Ascending aorta (tissue), 2 donors: ENCODE measurements around the gene CTSS. TPM values are rescaled to one million over a fixed set of nuclear protein-coding genes. Genes with fewer than 3 reads are reported as not detected.

Experiments
- DNase-seq, 2 donors: peaks; one replicate each; pipeline ENCODE4 v3.0.0-alpha.2; 2019; ENCODE audit warnings: low spot score in 2 of 2
- H3K27ac ChIP-seq, 2 donors: fragments of 200-600 bp; sonication (generic); one replicate each; pipeline ENCODE4 v1.5.1; 2016 to 2017; ENCODE audit warnings: mild to moderate bottlenecking in 1 of 2
- H3K27me3 ChIP-seq: fragments of 200-600 bp; sonication (generic); one replicate; pipeline ENCODE4 v1.5.1; 2017
- H3K36me3 ChIP-seq, 2 donors: fragments of 200-600 bp; sonication (generic); one replicate each; pipeline ENCODE4 v1.5.1; 2016
- H3K4me1 ChIP-seq, 2 donors: fragments of 200-600 bp; sonication (generic); one replicate each; pipeline ENCODE4 v1.5.1; 2016 to 2017; ENCODE audit warnings: mild to moderate bottlenecking in 1 of 2
- H3K4me3 ChIP-seq, 2 donors: fragments of 200-600 bp; sonication (generic); one replicate each; pipeline ENCODE4 v1.5.1; 2016 to 2017; ENCODE audit warnings: mild to moderate bottlenecking in 1 of 2
- H3K9me3 ChIP-seq, 2 donors: fragments of 200-600 bp; sonication (generic); one replicate each; pipeline ENCODE4 v1.5.1; 2016
- CTCF ChIP-seq, 3 experiments: fragments of 200-600 bp in 2 of 3; fragments of 450-650 bp in 1 of 3; sonication (generic) in 2 of 3; IDR thresholded peaks; one replicate each; pipeline ENCODE4 v1.5.1; 2016 to 2019; ENCODE audit warnings: antibody characterized with exemption in 3 of 3, mild to moderate bottlenecking in 1 of 3, moderate library complexity in 1 of 3
- intact Hi-C: fragments of 100-400 bp; cut with DNase I; formaldehyde crosslinking; loops from one replicate; pipeline ENCODE4 v1.15.1; 2023
- total RNA-seq: library from RNA; depleted of rRNA; stranded (reverse); fragments of >200 nt; gene quantifications from one replicate; pipeline ENCODE4 v1.1.0, GENCODE V29; 2016

The CTSS gene
- total RNA-seq, 1 donor from 2014 or later = 32.1 TPM

- Histone ChIP-seq H3K4me3 (no peak overlapping the region), H3K36me3 (peaks cover 6 to 15% of the 10 kb centered on the region in 2 donors), H3K27ac (no peak overlapping the region), H3K9me3 (no peaks in the 10 kb centered on the region), H3K4me1 (no peaks in the 10 kb centered on the region), H3K27me3 (no peaks in the 10 kb centered on the region)
- no peak for TF ChIP-seq CTCF (IDR thresholded peaks at IDR 0.05)
- no peak for DNase-seq
- intact Hi-C loops = no loop called here
These were observed 79.3 kb downstream of the CTSS start for GRCh38 chr1:150686275-150686674.

GRCh38 chr1:150683914-150684313 is 81.7 kb downstream of the CTSS start:
- TF ChIP-seq CTCF (IDR thresholded peaks at IDR 0.05) = no peak
- H3K27ac ChIP-seq = no peak overlapping the region
- H3K36me3 ChIP-seq = peaks cover 6 to 11% of the 10 kb centered on the region in 2 donors
- no peaks in the 10 kb centered on the region for H3K27me3 ChIP-seq
- no peaks in the 10 kb centered on the region for H3K9me3 ChIP-seq
- H3K4me1 ChIP-seq = no peaks in the 10 kb centered on the region
- no peak overlapping the region for H3K4me3 ChIP-seq
- no peak for DNase-seq
- intact Hi-C loops = no loop called here

Other genes with a start within 250 kb of the CTSS start
- 85.3 TPM for gene ADAMTSL4, start 216.4 kb downstream of the CTSS start, total RNA-seq
- gene MCL1, start 186.2 kb downstream of the CTSS start, total RNA-seq = 394 TPM
- gene ENSA, start 136.2 kb downstream of the CTSS start, total RNA-seq = 138 TPM
- gene GOLPH3L, start 68.6 kb downstream of the CTSS start, total RNA-seq = 14.7 TPM
- not detected for gene HORMAD1, start 44.9 kb downstream of the CTSS start, total RNA-seq
- gene CTSK, start 42.5 kb upstream of the CTSS start, total RNA-seq = 44.0 TPM
- 13.0 TPM for gene ARNT, start 110.8 kb upstream of the CTSS start, total RNA-seq
- gene CTXND2, start 121.4 kb upstream of the CTSS start, total RNA-seq = not detected
- gene SETDB1, start 160.6 kb upstream of the CTSS start, total RNA-seq = 21.3 TPM
- 114 TPM for gene CERS2, start 209.1 kb upstream of the CTSS start, total RNA-seq
- not detected for gene ANXA9, start 216.5 kb upstream of the CTSS start, total RNA-seq
- 9.7 TPM for gene MINDY1, start 241.1 kb upstream of the CTSS start, total RNA-seq
- 36.5 TPM for gene PRUNE1, start 242.7 kb upstream of the CTSS start, total RNA-seq